Measurements from ENCODE around the gene GOLGA6L7.
"Not testable (repeated sequence)": the region's sequence is repeated elsewhere in the genome, so short reads cannot be mapped to it uniquely, and the experiment has no call there.

GRCh38 chr15:28831897-28832587 lies 16.4 kb downstream of the GOLGA6L7 start:
- TF ChIP-seq, protein P1, sequence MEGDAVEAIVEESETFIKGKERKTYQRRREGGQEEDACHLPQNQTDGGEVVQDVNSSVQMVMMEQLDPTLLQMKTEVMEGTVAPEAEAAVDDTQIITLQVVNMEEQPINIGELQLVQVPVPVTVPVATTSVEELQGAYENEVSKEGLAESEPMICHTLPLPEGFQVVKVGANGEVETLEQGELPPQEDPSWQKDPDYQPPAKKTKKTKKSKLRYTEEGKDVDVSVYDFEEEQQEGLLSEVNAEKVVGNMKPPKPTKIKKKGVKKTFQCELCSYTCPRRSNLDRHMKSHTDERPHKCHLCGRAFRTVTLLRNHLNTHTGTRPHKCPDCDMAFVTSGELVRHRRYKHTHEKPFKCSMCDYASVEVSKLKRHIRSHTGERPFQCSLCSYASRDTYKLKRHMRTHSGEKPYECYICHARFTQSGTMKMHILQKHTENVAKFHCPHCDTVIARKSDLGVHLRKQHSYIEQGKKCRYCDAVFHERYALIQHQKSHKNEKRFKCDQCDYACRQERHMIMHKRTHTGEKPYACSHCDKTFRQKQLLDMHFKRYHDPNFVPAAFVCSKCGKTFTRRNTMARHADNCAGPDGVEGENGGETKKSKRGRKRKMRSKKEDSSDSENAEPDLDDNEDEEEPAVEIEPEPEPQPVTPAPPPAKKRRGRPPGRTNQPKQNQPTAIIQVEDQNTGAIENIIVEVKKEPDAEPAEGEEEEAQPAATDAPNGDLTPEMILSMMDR (conservative IDR thresholded peaks at IDR 0.05) = not testable (repeated sequence)
- not testable (repeated sequence) for TF ChIP-seq EZH2 (IDR thresholded peaks at IDR 0.05; ENCODE audit: low read depth)

All from PC-9 (cell line).